Measurements from ENCODE around the gene EBPL. TPM values are rescaled to one million over a fixed set of nuclear protein-coding genes. Genes with fewer than 3 reads are reported as not detected.

Gene EBPL
- total RNA-seq, 4 donors from 2014 or later: 76.4 to 125 (median 99.4) TPM

- intact Hi-C loops (cut with DNase I; ENCODE audit: low total_unique reads): no loop called here
- TF ChIP-seq POLR2A (IDR thresholded peaks at IDR 0.05) (no peak), CTCF (IDR thresholded peaks at IDR 0.05) (no peak)
- 59 to 60% methylated on average over 5 of the region's 5 CpGs for WGBS, 2 donors
- H3K4me3 ChIP-seq (ENCODE audit: low read depth, poor library complexity, severe bottlenecking): no peak overlapping the region
- DNase-seq (ENCODE audit: low spot score in 2 of 2): no peak
These were observed 41.9 kb downstream of the EBPL start for GRCh38 chr13:49649244-49649962.

- H3K4me3 ChIP-seq (ENCODE audit: low read depth, poor library complexity, severe bottlenecking): no peak overlapping the region
- intact Hi-C loops (cut with DNase I; ENCODE audit: low total_unique reads): no loop called here
- no peak for TF ChIP-seq POLR2A (IDR thresholded peaks at IDR 0.05)
- no peak for TF ChIP-seq CTCF (IDR thresholded peaks at IDR 0.05)
- WGBS, 2 donors: 90 to 92% methylated on average over 4 of the region's 4 CpGs
- no peak for DNase-seq (ENCODE audit: low spot score in 2 of 2)
These were observed 44.6 kb downstream of the EBPL start for GRCh38 chr13:49646688-49647087.

- DNase-seq (ENCODE audit: low spot score in 2 of 2): no peak
- intact Hi-C loops (cut with DNase I; ENCODE audit: low total_unique reads): no loop called here
- 74 to 82% methylated on average over 13 of the region's 13 CpGs for WGBS, 2 donors
- TF ChIP-seq POLR2A (IDR thresholded peaks at IDR 0.05) (no peak), CTCF (IDR thresholded peaks at IDR 0.05) (no peak)
- no peak overlapping the region for H3K4me3 ChIP-seq (ENCODE audit: low read depth, poor library complexity, severe bottlenecking)
These were observed 45.8 kb downstream of the EBPL start for GRCh38 chr13:49645451-49645850.

DNA sequence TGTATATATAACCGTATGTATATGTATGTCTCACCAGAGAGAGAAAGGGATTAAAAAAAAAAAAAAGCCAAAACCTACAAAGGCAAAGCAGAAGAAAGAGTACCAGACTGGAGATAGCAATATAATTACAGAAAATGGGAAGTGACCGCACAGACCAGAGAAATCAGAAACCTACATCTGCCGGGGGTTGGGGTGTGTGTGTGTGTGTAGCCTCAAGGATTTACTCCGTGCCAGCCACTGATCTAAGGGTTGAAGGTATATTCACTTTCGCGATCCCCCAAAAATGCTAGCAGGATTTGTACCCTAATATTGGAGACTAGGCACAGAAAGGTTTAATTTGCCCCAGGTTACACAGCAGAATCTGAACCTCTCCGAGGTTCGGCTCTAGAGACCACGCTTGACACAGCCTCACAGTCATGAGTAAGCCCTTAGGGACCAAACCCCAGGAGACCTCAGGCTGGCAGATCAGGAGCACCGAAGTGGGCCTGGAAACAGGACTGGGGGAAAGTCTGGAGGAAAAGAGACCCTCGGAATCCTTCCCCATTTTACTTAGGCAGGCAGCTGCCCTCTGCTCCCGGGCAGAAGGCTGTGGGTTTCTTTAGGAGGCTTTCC is 48.1 kb downstream of the EBPL start:
- intact Hi-C loops (cut with DNase I; ENCODE audit: low total_unique reads): no loop called here
- whole genome bisulfite sequencing, 2 donors: 87 to 93% methylated on average over 12 of the region's 12 CpGs
- no peak overlapping the region for H3K4me3 ChIP-seq (ENCODE audit: low read depth, poor library complexity, severe bottlenecking)
- DNase-seq (ENCODE audit: low spot score in 2 of 2): no peak
- no peak for TF ChIP-seq POLR2A (IDR thresholded peaks at IDR 0.05)
- no peak for TF ChIP-seq CTCF (IDR thresholded peaks at IDR 0.05)

DNA sequence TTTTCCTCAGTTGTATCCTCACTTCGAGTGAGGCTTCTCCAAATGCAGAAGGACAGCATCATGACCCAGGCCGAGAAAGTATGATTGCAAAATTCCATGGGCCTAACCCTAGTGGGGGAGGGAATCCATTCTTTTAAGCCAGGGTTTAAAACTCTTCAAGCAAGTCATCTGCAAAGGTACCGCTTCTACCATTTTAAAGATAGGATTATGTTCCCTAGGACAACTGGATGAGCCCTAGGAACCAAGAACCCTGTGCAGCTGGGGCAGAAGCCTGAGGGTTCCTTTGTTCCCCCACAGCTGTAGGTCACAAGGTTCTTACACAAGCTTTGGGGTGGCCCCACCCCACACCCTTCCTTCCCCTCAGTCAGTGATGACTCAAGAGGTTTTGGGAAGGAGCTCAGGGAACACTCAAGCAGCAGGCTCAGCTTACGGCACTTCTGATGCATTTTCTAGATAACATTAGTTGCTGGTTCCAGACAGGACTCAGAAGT is 49.4 kb downstream of the EBPL start:
- H3K4me3 ChIP-seq (ENCODE audit: low read depth, poor library complexity, severe bottlenecking): no peak overlapping the region
- DNase-seq (ENCODE audit: low spot score in 2 of 2): peak in 1 of 2 donors; percentile 76
- TF ChIP-seq CTCF (IDR thresholded peaks at IDR 0.05) (no peak), POLR2A (IDR thresholded peaks at IDR 0.05) (no peak)
- 65 to 69% methylated on average over 4 of the region's 4 CpGs for WGBS, 2 donors
- intact Hi-C loops (cut with DNase I; ENCODE audit: low total_unique reads): no loop called here

Measured in lower leg skin (tissue), 4 donors.